ENCODE results near the gene BRINP2.

BRINP2 gene

DNA sequence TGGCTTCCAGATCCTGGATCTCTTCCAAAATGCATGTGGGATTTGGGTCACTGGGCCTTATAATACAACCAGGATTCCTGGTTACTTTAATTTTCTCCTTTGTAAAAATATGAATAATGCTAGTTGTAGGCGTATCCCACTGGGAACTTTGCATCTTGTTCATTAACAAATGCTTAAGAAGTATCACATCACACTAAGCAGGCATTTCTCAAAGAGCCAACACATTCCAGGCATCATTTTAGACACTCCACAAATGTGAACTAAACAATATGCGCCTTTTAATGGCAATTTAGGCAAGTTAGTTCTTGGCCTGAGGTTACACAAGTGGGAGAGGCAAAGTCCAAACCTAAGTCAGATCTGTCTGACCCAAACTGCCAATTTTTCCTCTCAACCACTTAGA lies 15.9 kb downstream of the BRINP2 start:
- no peak for DNase-seq (ENCODE audit: low spot score)
- in situ Hi-C loops (cut with MboI; ENCODE audit: low sequenced_read_pairs, unreplicated experiment) = no loop called here
- TF ChIP-seq CTCF (IDR thresholded peaks at IDR 0.05; ENCODE audit: borderline replicate concordance, control extremely low read depth, extremely low read depth, insufficient read depth, missing control alignments) = no peak

DNA sequence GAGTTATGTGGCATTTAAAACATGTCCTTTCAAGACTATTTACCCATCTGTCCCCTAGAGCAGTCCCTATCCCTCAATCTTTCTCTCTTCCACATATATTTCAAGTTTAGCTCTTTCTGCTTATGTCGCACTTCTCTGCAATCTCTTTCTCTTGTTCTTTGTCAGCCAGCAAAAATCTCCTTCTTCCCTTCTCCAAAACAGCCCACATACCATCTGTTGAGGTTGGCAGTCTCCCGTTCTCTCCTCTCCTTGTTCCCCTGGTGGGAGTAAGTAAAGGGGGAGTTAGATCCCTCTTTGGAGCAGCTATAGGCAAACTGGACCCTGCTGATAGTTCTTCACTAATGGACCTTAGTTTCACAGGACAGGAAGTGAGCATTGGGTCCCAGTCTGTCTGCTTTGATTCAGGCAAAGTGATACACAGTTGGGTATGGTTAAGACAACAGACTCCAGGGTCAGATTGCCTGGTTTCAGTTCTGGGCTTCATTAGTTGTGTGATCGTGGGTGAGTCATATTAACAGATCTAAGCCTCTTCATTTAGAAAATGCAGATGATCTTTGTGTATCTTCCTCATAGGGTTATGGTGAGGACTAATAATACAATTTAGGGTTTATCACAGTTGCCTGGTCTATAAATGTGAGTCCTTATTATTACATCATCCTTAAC lies 19.7 kb downstream of the BRINP2 start:
- TF ChIP-seq CTCF (IDR thresholded peaks at IDR 0.05; ENCODE audit: borderline replicate concordance, control extremely low read depth, extremely low read depth, insufficient read depth, missing control alignments) = no peak
- no peak for DNase-seq (ENCODE audit: low spot score)
- in situ Hi-C loops (cut with MboI; ENCODE audit: low sequenced_read_pairs, unreplicated experiment) = no loop called here

DNA sequence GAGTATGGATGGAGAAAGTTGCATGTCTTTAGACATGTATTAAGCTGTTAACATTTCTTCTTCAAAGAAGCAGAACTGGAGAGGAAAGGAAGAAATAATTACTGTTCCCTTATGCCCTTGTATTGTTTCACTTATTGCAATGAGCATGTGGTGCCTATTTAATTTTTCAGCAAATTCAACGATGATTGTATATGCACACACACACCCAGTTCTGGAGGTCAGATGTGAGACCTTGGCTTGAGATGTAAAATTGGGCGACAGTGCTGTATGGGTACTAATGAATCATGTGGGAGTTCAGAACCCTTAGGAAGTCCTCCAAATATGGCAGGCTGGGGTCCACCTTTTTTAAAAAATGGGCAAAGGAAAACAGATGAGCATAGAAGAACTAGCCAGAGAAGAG lies 27.5 kb downstream of the BRINP2 start:
- TF ChIP-seq CTCF (IDR thresholded peaks at IDR 0.05; ENCODE audit: borderline replicate concordance, control extremely low read depth, extremely low read depth, insufficient read depth, missing control alignments) = no peak
- in situ Hi-C loops (cut with MboI; ENCODE audit: low sequenced_read_pairs, unreplicated experiment) = no loop called here
- DNase-seq (ENCODE audit: low spot score) = no peak

DNA sequence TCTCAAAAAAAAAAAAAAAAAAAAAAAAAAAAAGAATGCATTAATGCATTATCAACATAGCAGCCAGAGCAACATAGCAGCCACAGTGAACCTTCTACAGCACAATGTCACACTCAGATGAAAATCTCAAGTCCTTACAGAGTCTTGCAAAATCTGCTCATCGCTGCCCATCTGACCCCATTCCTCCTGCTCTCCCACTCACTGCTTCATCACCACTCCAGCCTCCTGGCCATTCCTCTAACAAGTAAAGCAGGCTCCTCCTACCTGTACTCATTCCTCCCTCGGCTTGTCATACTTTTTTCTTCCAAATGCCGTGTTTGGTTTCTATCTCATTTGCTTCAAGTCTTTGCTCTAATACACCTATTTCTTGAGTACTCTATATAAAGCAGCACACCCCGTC lies 29.5 kb downstream of the BRINP2 start:
- no peak for DNase-seq (ENCODE audit: low spot score)
- in situ Hi-C loops (cut with MboI; ENCODE audit: low sequenced_read_pairs, unreplicated experiment) = no loop called here
- TF ChIP-seq CTCF (IDR thresholded peaks at IDR 0.05; ENCODE audit: borderline replicate concordance, control extremely low read depth, extremely low read depth, insufficient read depth, missing control alignments) = no peak

- DNase-seq (ENCODE audit: low spot score) = no peak
- no peak for TF ChIP-seq CTCF (IDR thresholded peaks at IDR 0.05; ENCODE audit: borderline replicate concordance, control extremely low read depth, extremely low read depth, insufficient read depth, missing control alignments)
- in situ Hi-C loops (cut with MboI; ENCODE audit: low sequenced_read_pairs, unreplicated experiment) = no loop called here
These were observed 36.1 kb downstream of the BRINP2 start for GRCh38 chr1:177206831-177207355.

DNA sequence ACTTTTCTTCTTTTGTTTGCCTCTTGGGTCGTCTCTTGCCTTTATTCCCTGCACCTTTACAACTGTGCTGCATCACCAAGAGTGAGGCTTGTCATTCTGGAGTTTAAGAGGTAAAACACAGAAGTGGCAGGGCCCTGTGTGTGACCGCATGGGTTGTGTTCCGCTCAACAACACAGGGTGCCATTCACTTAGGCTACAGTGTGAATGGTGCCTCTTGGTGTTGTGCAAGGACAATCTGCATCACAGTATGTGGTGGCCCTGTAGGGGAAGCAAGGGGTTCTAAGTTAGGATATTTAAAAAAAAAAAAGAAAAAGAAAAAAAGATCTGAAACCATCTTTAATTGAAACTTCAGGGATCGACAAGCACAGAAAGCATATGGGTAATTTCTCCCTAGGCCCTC lies 38.2 kb downstream of the BRINP2 start:
- in situ Hi-C loops (cut with MboI; ENCODE audit: low sequenced_read_pairs, unreplicated experiment) = no loop called here
- DNase-seq (ENCODE audit: low spot score) = no peak
- no peak for TF ChIP-seq CTCF (IDR thresholded peaks at IDR 0.05; ENCODE audit: borderline replicate concordance, control extremely low read depth, extremely low read depth, insufficient read depth, missing control alignments)

Measured in GM13976 (cell line).